OCI-M2 (cell line): ENCODE data around the gene DIP2C.
"Not testable (repeated sequence)": the region's sequence is repeated elsewhere in the genome, so short reads cannot be mapped to it uniquely, and the experiment has no call there.

Experiments
- DNase-seq: peaks from one replicate; lab custom pipeline; 2025; ENCODE audit not compliant: unreplicated experiment; lab: John Stamatoyannopoulos, UW

Gene DIP2C

GRCh38 chr10:543131-543530 lies 146.3 kb downstream of the DIP2C start:
- no peak for DNase-seq

- no peak for DNase-seq
These were observed 147.6 kb downstream of the DIP2C start for GRCh38 chr10:541750-542371.

DNA sequence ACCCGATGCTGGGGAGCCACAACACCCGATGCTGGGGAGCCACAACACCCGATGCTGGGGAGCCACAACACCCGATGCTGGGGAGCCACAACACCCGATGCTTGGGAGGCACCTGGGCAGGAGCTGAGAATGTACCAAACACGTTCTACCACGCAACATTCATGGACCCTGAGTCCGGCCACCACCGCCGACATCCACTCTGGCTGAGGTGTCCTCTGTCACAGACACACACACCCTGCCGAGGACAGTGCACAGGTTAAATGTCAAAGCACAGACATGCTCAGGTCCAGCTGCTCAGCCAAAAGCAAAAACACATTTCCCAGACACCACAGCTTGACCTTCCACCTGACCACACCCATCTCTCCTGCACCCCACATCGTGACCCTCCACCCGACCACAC lies 148.4 kb downstream of the DIP2C start:
- DNase-seq, result no peak

GRCh38 chr10:538895-539294 lies 150.6 kb downstream of the DIP2C start:
- DNase-seq, result no peak

GRCh38 chr10:536935-537334 lies 152.5 kb downstream of the DIP2C start:
- no peak for DNase-seq

GRCh38 chr10:536371-536925 lies 153.0 kb downstream of the DIP2C start:
- DNase-seq, result no peak

GRCh38 chr10:535952-536351 lies 153.5 kb downstream of the DIP2C start:
- DNase-seq, result no peak

- no peak for DNase-seq
These were observed 154.4 kb downstream of the DIP2C start for GRCh38 chr10:535051-535450.

GRCh38 chr10:534047-534566 lies 155.4 kb downstream of the DIP2C start:
- DNase-seq, result no peak

GRCh38 chr10:533611-534010 lies 155.9 kb downstream of the DIP2C start:
- DNase-seq, result no peak

DNA sequence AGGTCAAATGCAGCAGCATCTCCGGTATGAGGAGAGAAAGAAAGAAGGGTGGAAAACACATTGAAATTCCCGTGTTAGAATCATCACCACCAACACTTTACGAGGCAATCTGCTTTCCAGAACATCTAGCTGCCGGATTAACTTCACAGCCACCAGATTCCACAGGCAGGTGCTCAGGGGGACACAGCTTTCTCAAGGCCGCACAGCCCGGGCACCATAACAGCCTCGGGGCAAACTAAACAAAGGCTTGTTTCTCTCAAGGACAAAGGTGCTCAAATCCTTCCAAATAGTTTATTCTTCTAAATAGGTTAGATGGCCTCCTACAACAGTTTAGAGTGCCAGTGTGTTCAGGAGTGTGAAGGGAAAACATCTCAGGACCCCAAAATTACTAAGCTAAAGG lies 156.3 kb downstream of the DIP2C start:
- no peak for DNase-seq

DNA sequence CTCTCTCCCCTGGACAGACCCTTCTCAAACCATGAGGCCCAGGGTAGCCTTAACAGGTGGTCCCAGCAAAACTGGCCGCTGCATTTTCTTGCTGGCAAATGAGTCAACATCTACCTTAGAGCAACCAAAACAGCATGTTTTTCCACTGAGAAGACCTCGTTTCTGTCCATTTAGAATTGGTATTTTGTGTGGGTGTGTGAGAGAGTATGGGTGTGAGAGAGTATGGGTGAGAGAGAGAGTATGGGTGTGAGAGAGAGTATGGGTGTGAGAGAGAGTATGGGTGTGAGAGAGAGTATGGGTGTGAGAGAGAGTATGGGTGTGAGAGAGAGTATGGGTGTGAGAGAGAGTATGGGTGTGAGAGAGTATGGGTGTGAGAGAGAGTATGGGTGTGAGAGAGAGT lies 157.1 kb downstream of the DIP2C start:
- not testable (repeated sequence) for DNase-seq

DNA sequence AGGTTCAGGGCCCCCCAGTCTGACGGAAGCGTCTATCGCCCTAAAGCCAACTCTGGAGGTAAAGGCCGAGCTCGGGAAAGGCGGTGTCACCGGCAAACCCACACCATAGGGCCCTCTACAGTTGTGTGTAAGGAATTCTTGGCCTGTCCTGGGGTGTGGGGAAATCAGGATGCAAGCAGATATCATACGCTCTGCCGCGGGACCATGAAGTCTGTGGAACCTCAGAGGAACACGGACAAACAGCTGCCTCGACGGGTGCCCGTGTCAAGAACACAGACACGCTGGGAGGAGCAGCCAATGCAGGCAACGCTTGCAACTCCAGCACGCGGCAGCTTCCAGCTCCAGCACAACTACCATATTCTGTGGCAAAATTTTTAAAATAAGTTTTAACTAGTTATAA lies 157.9 kb downstream of the DIP2C start:
- DNase-seq, result no peak

DNA sequence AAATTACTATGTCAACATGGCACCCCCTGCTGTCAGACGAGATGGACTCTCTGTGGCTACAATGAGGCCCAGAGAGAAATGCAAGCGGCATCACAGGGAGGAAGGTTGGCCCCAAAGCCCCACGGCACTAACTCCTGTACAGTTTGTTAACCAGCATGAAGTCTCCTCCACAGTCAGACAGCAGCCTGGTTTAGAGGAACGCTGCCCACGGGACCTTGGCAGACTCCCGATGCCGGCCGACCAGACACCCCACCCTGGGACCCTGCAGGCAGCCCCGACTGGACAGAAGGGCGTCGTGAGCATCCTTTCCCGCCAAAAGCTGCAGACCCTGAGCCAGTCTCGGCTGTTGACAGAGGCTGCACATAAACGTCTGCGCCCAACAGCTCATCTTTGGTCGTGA lies 158.8 kb downstream of the DIP2C start:
- DNase-seq, result no peak

GRCh38 chr10:529468-530230 lies 159.8 kb downstream of the DIP2C start:
- no peak for DNase-seq

DNA sequence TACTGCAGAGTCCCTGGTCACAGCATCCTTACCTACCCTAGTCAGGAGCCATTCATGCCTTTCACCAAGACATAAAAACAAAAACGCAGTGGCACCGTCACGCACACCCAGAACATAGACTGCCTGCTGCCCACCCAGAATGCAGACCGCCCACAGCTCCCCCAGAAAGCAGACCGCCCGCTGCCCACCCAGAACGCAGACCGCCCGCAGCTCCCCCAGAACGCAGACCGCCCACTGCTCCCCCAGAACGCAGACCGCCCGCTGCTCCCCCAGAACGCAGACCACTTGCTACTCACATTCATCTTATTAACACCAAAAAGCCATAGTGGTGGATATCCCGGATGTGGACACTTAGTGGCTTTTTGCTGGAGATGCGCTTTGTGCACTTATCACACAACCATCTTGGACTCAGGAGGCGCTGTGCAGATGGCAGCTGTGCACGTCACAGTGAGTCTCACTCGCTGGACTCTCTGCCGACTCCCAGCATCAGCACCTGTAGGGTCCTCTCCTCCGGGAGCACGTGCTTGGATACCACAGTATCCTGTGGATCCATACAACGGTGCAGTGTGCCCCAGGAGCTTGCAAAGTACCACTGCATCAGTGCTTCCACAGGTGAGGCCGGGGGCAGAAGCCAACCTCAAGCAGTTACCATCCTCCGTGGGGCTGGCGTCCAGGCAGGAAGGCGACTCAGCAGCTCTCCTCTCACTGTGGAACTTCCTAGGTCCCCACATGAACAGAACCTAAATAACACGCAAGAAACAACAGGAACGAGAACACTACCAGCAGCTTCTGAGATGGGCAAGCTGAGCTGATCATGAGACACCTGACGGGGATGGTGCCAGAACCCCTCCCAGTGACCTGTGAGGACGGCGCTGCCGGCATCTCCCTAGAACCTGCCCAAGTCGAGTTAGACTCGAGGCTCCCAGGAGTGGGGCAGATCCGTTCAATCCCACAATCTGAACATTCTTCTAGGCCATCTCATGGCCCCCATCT lies 161.0 kb downstream of the DIP2C start:
- no peak for DNase-seq

DNA sequence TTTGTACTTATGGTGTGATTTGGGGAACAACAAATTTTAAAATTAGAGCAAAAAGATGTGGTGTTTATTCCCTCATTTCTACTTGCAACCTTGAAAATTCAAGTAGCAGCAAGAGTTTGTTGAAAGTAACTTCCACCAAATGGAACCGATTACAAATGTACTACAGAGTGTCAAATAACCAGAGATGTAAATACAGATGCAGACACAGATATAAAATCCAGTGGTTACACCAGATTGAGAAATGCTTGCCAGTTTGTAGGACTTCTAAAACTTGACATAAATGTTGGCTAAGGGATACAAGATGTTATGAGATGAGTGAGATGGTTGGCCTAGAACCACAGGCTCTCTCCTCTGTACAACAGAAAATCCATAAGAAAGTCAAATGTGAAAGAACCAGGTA lies 162.1 kb downstream of the DIP2C start:
- DNase-seq, result no peak

DNA sequence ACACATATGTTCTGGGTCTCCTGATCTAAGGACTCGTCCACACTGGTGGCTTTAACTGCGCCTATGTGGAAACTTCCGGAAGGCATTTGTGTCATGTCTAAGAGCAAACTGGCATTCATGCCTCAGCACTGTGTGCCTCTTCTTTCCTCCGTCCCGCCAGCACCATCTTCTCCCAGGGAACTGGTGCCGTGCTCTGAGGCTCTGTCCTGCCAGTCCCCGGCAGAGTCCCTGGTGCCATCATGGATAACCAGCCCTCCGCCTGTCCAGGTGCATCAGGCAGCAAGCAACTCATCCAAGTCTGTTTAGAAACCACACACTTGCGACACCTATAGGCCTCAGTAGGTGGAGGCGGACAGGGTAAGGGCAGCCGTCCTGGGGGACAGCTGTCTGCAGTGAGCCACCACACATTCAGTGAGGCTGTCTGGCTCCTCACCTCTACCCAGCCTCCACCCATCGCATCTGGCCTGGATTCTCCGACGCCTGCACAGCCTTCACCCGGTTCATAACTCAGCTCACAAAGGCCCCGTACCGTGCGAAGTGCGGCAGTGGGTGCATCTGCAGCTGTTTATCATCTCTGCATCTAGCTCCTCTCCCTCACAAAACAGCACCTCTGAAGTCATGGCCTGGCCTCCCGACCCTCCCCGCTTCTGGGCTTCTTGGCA lies 162.7 kb downstream of the DIP2C start:
- no peak for DNase-seq

- no peak for DNase-seq
These were observed 163.7 kb downstream of the DIP2C start for GRCh38 chr10:525565-526315.

GRCh38 chr10:523925-524324 lies 165.5 kb downstream of the DIP2C start:
- DNase-seq, result no peak
